Measurements from ENCODE around the gene SH3GLB1.
"Not testable (repeated sequence)": the region's sequence is repeated elsewhere in the genome, so short reads cannot be mapped to it uniquely, and the experiment has no call there.

- TF ChIP-seq, protein P1, sequence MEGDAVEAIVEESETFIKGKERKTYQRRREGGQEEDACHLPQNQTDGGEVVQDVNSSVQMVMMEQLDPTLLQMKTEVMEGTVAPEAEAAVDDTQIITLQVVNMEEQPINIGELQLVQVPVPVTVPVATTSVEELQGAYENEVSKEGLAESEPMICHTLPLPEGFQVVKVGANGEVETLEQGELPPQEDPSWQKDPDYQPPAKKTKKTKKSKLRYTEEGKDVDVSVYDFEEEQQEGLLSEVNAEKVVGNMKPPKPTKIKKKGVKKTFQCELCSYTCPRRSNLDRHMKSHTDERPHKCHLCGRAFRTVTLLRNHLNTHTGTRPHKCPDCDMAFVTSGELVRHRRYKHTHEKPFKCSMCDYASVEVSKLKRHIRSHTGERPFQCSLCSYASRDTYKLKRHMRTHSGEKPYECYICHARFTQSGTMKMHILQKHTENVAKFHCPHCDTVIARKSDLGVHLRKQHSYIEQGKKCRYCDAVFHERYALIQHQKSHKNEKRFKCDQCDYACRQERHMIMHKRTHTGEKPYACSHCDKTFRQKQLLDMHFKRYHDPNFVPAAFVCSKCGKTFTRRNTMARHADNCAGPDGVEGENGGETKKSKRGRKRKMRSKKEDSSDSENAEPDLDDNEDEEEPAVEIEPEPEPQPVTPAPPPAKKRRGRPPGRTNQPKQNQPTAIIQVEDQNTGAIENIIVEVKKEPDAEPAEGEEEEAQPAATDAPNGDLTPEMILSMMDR (conservative IDR thresholded peaks at IDR 0.05; ENCODE audit: low read depth, low read length) = not testable (repeated sequence)
- TF ChIP-seq EZH2phosphoT487 (IDR thresholded peaks at IDR 0.05; ENCODE audit: borderline replicate concordance, low read length); EZH2 (IDR thresholded peaks at IDR 0.05; ENCODE audit: low read length, unreplicated experiment): not testable (repeated sequence)
These were observed 1.4 kb upstream of the SH3GLB1 start for GRCh38 chr1:86702954-86703494.
